ENCODE measurements around the gene UGT1A1.

GRCh38 chr2:233760043-233760442 is at the start of gene UGT1A1:
- TF ChIP-seq POLR2AphosphoS5 (IDR thresholded peaks at IDR 0.05) (no peak), EP300 (IDR thresholded peaks at IDR 0.05) (no peak), CTCF (IDR thresholded peaks at IDR 0.05) (no peak)

Measured in gastroesophageal sphincter (tissue), 3 donors.